K562 (cell line): ENCODE results near the gene FGR. TPM values are rescaled to one million over a fixed set of nuclear protein-coding genes. Genes with fewer than 3 reads are reported as not detected.
A peak's percentile ranks its signal among the peaks of the same experiment; 100 is the strongest.

Source experiments
- ATAC-seq: fragments of 200-7000 bp; cut with Tn5 transposase; 3 replicates; pipeline ENCODE4 v1.9.1; 2020; ENCODE audit warnings: moderate library complexity
- BruUV-seq: library from RNA; stranded (reverse); fragments of 400-500 nt; replicated peaks from 2 replicates; lab custom pipeline; 2021; lab: Mats Ljungman, UMichigan
- CTCF ChIA-PET: fragments of 300-600 bp; formaldehyde crosslinking; extraction: SDS; loops from one replicate; lab custom pipeline; 2021; ENCODE audit warnings: low intra/inter-chr PET ratio; lab: Yijun Ruan, JAX
- POLR2A ChIA-PET: fragments of 300-600, 350-650 bp; sonication (Branson Sonifier 250); formaldehyde crosslinking; extraction: SDS; loops from one replicate; lab custom pipeline; 2021; ENCODE audit warnings: antibody characterized with exemption, inconsistent platforms; lab: Yijun Ruan, JAX
- DNase-seq, 4 experiments: peaks; one replicate each; pipeline versions ENCODE4 v3.0.0 to v3.0.0-alpha.2; 2011 to 2018; ENCODE audit warnings: low spot score in 3 of 4, mixed read lengths in 3 of 4; ENCODE audit errors: extremely low read depth in 1 of 4
- FAIRE-seq: peaks from 2 replicates; lab custom pipeline; 2011; peaks lifted over from hg19 to GRCh38; lab: Jason Lieb, UNC
- H2AFZ ChIP-seq: 2 replicates; pipeline ENCODE4 v1.6.0; 2011; ENCODE audit warnings: low read depth, low read length, control low read depth, inconsistent platforms
- H3K27ac ChIP-seq: fragments of 200-600 bp; 3 replicates; pipeline ENCODE4 v1.8.0; 2011; ENCODE audit warnings: low read depth, mild to moderate bottlenecking, control low read depth, inconsistent platforms, low read length, moderate library complexity, mixed read lengths; ENCODE audit errors: extremely low read depth
- H3K27me3 ChIP-seq, 2 experiments: fragments of 300-600 bp in 1 of 2; 2 replicates in 1 of 2; 3 replicates in 1 of 2; pipeline versions ENCODE4 v1.6.0 to v1.8.0; 2011; ENCODE audit warnings: inconsistent platforms in 2 of 2, low read length in 2 of 2, mild to moderate bottlenecking in 1 of 2, mixed read lengths in 1 of 2, moderate library complexity in 1 of 2; ENCODE audit not compliant: control insufficient read depth in 2 of 2, insufficient read depth in 2 of 2
- H3K36me3 ChIP-seq: fragments of 300-600 bp; 3 replicates; pipeline ENCODE4 v1.8.0; 2011; ENCODE audit warnings: mild to moderate bottlenecking, low read length, inconsistent platforms; ENCODE audit not compliant: control insufficient read depth, insufficient read depth
- H3K4me1 ChIP-seq, 2 experiments: fragments of 200-600 bp in 1 of 2; replicated peaks in 1 of 2; 2 replicates in 1 of 2; 3 replicates in 1 of 2; pipeline versions ENCODE4 v1.5.1 to v1.8.0; 2011; ENCODE audit warnings: inconsistent platforms in 2 of 2, low read length in 2 of 2, mild to moderate bottlenecking in 1 of 2, mixed read lengths in 1 of 2, moderate library complexity in 1 of 2; ENCODE audit not compliant: control insufficient read depth in 2 of 2, insufficient read depth in 2 of 2
- H3K4me2 ChIP-seq: 2 replicates; pipeline ENCODE4 v1.6.1; 2011; ENCODE audit warnings: low read length, control low read depth, inconsistent platforms, mixed read lengths; ENCODE audit not compliant: insufficient read depth
- H3K4me3 ChIP-seq: fragments of 200-600 bp; sonication (generic), shearing (Covaris generic); 2 replicates; pipeline ENCODE4 v1.5.1; 2016; ENCODE audit warnings: control low read depth, inconsistent platforms
- H3K79me2 ChIP-seq: fragments of 200-600 bp; 3 replicates; pipeline ENCODE4 v1.8.0; 2011; ENCODE audit warnings: low read length, inconsistent platforms; ENCODE audit not compliant: control insufficient read depth, insufficient read depth
- H3K9ac ChIP-seq, 2 experiments: 2 replicates each; pipeline versions ENCODE4 v1.6.0 to v1.6.1; 2011; ENCODE audit warnings: low read depth in 2 of 2, low read length in 2 of 2, control low read depth in 1 of 2, inconsistent platforms in 1 of 2, mild to moderate bottlenecking in 1 of 2, mixed read lengths in 1 of 2; ENCODE audit not compliant: insufficient read depth in 1 of 2
- H3K9me1 ChIP-seq: one replicate; pipeline ENCODE4 v1.6.0; 2011; ENCODE audit warnings: inconsistent platforms, mild to moderate bottlenecking, low read length, moderate library complexity; ENCODE audit not compliant: control insufficient read depth, insufficient read depth
- H3K9me3 ChIP-seq: replicated peaks from 2 replicates; pipeline ENCODE4 v1.5.1; 2011; ENCODE audit warnings: low read depth, low read length, inconsistent platforms; ENCODE audit not compliant: control insufficient read depth, insufficient read depth
- H4K20me1 ChIP-seq: replicated peaks from 2 replicates; pipeline ENCODE4 v1.6.1; 2011; ENCODE audit warnings: low read length, inconsistent platforms, mixed read lengths; ENCODE audit not compliant: control insufficient read depth, insufficient read depth
- ETV6 ChIP-seq, 3 experiments: fragments of 150-350 bp in 1 of 3; sonication (generic) in 1 of 3; formaldehyde crosslinking in 1 of 3; IDR thresholded peaks; 2 replicates each; pipeline versions ENCODE4 v1.6.1 to v1.8.0; 2014 to 2022; ENCODE audit warnings: borderline replicate concordance in 2 of 3, low read depth in 2 of 3, antibody characterized with exemption in 1 of 3, low read length in 1 of 3, mild to moderate bottlenecking in 1 of 3, missing genetic modification reagents in 1 of 3
- MCM7 ChIP-seq, 2 experiments: fragments of 450-650 bp; IDR thresholded peaks; 2 replicates each; pipeline ENCODE4 v1.6.1; 2016 to 2018
- RFX1 ChIP-seq: fragments of 450-650 bp; IDR thresholded peaks from 2 replicates; pipeline ENCODE4 v1.6.1; 2016; ENCODE audit warnings: mild to moderate bottlenecking, moderate library complexity
- WGBS: fragments of 100-300 bp; shearing (Covaris generic); methylation state at CpG from one replicate; pipeline ENCODE4 v1.1.6; 2016; ENCODE audit warnings: low coverage, mixed read lengths; ENCODE audit not compliant: insufficient coverage; ENCODE audit errors: missing lambda C conversion rate; 5-methylcytosine and 5-hydroxymethylcytosine counted together
- in situ Hi-C: fragments of 300-500 bp; cut with MboI; formaldehyde crosslinking; loops from 4 replicates; pipeline ENCODE4 v1.15.0; 2018; ENCODE audit warnings: inconsistent platforms, mixed read lengths
- intact Hi-C: fragments of 100-400 bp; cut with micrococcal nuclease; formaldehyde crosslinking; loops from 2 replicates; pipeline ENCODE4 v1.14.2; 2022
- polyA plus RNA-seq, 8 experiments: library from polyadenylated mRNA; depleted of rRNA in 4 of 8; stranded (reverse) in 5 of 8; unstranded in 3 of 8; fragments of >200 nt; fragmentation: Nextera tagmentation in 2 of 8; fragmentation: Illumina TruSeq in 1 of 8; extraction: Ambion mirVana in 2 of 8; extraction: Trizol in 1 of 8; gene quantifications; 2 replicates each; pipeline versions ENCODE4 v1.2.1 to v1.2.3, GENCODE V29; 2011 to 2014; ENCODE audit warnings: inconsistent platforms in 1 of 8, missing spikeins in 1 of 8
- total RNA-seq, 7 experiments: library from RNA; depleted of rRNA in 6 of 7; stranded (reverse); fragments of >200 nt in 6 of 7; fragmentation: Illumina TruSeq in 2 of 7; extraction: Trizol in 2 of 7; gene quantifications; 2 replicates each; pipeline versions ENCODE4 v1.2.1 to v1.2.3, GENCODE V29; 2011 to 2021; ENCODE audit warnings: low replicate concordance in 1 of 7

FGR gene
- total and polyA plus RNA-seq, 9 of the 15 experiments (the other 6 are each of a cell fraction or from before 2014, with no cell fraction given) = 0.04 to 0.11 TPM; not detected in 7

DNA sequence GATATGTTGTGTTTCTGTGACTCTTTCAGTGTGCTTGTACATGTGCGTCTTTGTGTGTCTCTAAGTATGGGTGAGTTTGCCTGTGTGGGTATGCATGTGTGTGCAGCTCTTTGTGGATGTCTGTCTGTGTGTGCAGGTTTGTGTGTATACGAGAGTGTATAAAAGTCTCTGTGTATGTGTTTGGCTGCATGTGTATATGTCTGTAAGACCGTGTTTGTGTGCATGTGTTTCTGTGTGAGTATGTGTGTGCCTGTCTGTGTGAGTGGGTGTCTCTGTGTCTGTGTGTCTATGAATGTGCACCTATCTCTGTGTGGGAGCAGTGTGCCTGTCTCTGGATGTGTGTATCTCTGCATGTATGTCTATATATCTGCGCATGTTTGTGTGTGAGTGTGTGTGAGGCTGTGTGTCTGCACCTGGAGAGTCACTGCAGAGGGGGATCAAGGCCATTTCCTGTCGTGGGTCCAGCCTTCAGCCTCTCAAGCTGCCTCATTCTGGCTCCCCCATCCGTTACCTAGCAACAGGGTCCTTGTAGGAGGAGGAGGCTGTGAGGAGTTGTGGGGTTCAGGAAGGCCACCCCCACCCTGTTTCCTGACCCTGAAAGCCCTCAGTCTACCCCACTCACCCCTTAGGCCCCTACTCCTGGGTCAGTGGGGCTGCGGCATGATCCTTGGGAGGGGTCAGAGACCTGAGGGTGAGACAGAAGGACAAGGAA is 10.4 kb downstream of the FGR start:
- H3K79me2 ChIP-seq = no peaks in the 10 kb centered on the region
- CTCF ChIA-PET = no interaction called here
- 0 out of 2 replicates have a peak, but pooled peaks cover 3% of the 10 kb centered on the region for H4K20me1 ChIP-seq
- in situ Hi-C loops (loop anchor here (25.0 kb wide), 1 partner anchor 512 kb away; no protein-coding TSS in a partner anchor), intact Hi-C loops (no loop called here)
- 12% methylated on average over 7 of the region's 7 CpGs for WGBS
- H3K9ac ChIP-seq = peak overlapping the region in 1 of 2 experiments; percentile 31; a peak in 1 of 4 replicates
- no peaks in the 10 kb centered on the region for H3K9me3 ChIP-seq
- TF ChIP-seq MCM7 (IDR thresholded peaks at IDR 0.05) (0 out of 4 replicates have a peak, but pooled peaks of 1 of the 2 experiments have one; percentile 31), RFX1 (peak; percentile 85), ETV6 (IDR thresholded peaks at IDR 0.05; ENCODE audit: borderline replicate concordance in 1 of 2, low read depth in 2 of 2, low read length in 1 of 2) (no peak), ETV6 (CRISPR knock-in tag; IDR thresholded peaks at IDR 0.05; ENCODE audit: borderline replicate concordance) (no peak)
- ATAC-seq (no peak), DNase-seq (no peak), FAIRE-seq (peak; percentile 29)
- POLR2A ChIA-PET = interaction anchor here (0.5 to 0.7 kb wide), 2 partner anchors 38 to 65 kb away, joined by 3 read pairs; no protein-coding TSS in a partner anchor
- no peak overlapping the region for H3K4me2 ChIP-seq
- no peaks in the 10 kb centered on the region for H3K36me3 ChIP-seq
- H3K4me1 ChIP-seq = peaks cover 6 to 7% of the 10 kb centered on the region in 2 experiments
- H3K9me1 ChIP-seq = no peaks in the 10 kb centered on the region
- H3K27ac ChIP-seq = no peak overlapping the region
- BruUV-seq = no TSS peak
- H3K4me3 ChIP-seq = no peak overlapping the region
- H3K27me3 ChIP-seq = peaks cover 2 to 11% of the 10 kb centered on the region in 2 experiments; a peak in 2 of 5 replicates
- H2AFZ ChIP-seq = no peak overlapping the region
